Gastroesophageal sphincter (tissue), 4 donors: ENCODE data around the gene ZSWIM1. TPM values are rescaled to one million over a fixed set of nuclear protein-coding genes. Genes with fewer than 3 reads are reported as not detected.

Experiments
- ATAC-seq: fragments of 150-250 bp; one replicate; pipeline ENCODE4 v1.9.1; 2016; ENCODE audit warnings: mild to moderate bottlenecking, moderate library complexity
- H3K27ac ChIP-seq, 4 donors: fragments of 200-600 bp; sonication (generic) in 3 of 4; 1 replicate in 3 of 4; 2 replicates in 1 of 4; pipeline ENCODE4 v1.5.1; 2016 to 2019
- H3K27me3 ChIP-seq: fragments of 200-600 bp; sonication (generic); one replicate; pipeline ENCODE4 v1.5.1; 2019
- H3K36me3 ChIP-seq, 2 donors: fragments of 200-600 bp; sonication (generic); one replicate each; pipeline ENCODE4 v1.5.1; 2019; ENCODE audit warnings: control low read depth in 1 of 2
- H3K4me1 ChIP-seq, 3 donors: fragments of 200-600 bp; sonication (generic); 1 replicate in 2 of 3; 2 replicates in 1 of 3; pipeline ENCODE4 v1.5.1; 2016 to 2019; ENCODE audit warnings: control low read depth in 2 of 3
- H3K4me3 ChIP-seq, 2 donors: fragments of 200-600 bp; sonication (generic); one replicate each; pipeline ENCODE4 v1.5.1; 2019; ENCODE audit warnings: mild to moderate bottlenecking in 1 of 2, moderate library complexity in 1 of 2
- H3K9me3 ChIP-seq, 3 donors: fragments of 200-600 bp; sonication (generic); one replicate each; pipeline ENCODE4 v1.5.1; 2017 to 2019; ENCODE audit warnings: control low read depth in 2 of 3
- EP300 ChIP-seq: sonication (generic); formaldehyde crosslinking; IDR thresholded peaks from one replicate; pipeline ENCODE4 v1.6.1; 2017; ENCODE audit warnings: antibody characterized with exemption, mild to moderate bottlenecking
- POLR2A ChIP-seq, 2 donors: fragments of 450-650 bp; IDR thresholded peaks; one replicate each; pipeline ENCODE4 v1.6.1; 2017; ENCODE audit warnings: antibody characterized with exemption in 2 of 2, mild to moderate bottlenecking in 2 of 2, moderate library complexity in 1 of 2
- POLR2AphosphoS5 ChIP-seq: sonication (generic); formaldehyde crosslinking; IDR thresholded peaks from one replicate; pipeline ENCODE4 v1.6.1; 2017; ENCODE audit warnings: antibody characterized with exemption
- WGBS, 2 donors: methylation state at CpG; one replicate each; pipeline ENCODE4 v1.1.5; 2018; ENCODE audit warnings: low coverage in 1 of 2; 5-methylcytosine and 5-hydroxymethylcytosine counted together
- total RNA-seq, 4 donors: library from RNA; depleted of rRNA; stranded (reverse); fragments of >200 nt; gene quantifications; one replicate each; pipeline ENCODE4 v1.1.0, GENCODE V29; 2016
- TF ChIP-seq, protein P1 (sequence below), 4 experiments: fragments of 200-600 bp in 2 of 4; fragments of 450-650 bp in 2 of 4; sonication (generic) in 1 of 4; IDR thresholded peaks; one replicate each; pipeline ENCODE4 v1.5.1; 2017 to 2019; ENCODE audit warnings: antibody characterized with exemption in 4 of 4, mild to moderate bottlenecking in 2 of 4, moderate library complexity in 2 of 4

ZSWIM1 gene
- total RNA-seq, 4 donors from 2014 or later: 6.6 to 11.9 (median 9.1) TPM

DNA sequence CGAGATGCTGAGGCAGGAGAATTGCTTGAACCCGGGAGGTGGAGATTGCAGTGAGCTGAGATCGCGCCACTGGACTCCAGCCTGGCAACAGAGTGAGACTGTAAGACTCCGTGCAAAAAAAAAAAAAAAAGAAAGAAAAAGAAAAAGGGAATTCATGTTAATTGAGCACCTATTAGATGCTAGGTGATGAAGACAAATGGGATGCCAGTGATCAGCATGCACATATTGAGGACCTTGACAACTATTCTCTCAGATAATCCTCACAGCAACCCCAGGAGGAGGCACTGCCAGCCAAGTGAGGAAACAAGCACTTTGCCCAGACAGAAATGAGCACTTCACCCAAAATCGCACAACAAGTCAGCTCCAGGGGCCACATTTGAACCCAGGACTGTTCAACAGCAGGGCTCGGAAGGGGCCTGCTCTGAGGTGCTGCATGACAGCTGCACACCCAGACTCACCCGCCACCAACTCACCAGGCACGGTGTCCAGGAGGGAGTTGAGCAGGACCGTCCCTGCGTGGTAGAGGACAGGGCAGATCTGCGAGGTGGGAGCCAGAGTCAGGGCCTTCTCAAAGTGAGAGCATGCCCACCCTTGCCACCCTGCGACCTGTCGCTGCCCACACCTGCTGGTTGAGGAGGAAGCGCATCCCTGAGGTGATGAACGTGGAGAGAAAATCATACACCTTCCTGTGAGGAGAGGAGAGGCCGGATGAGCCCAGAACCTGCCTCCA, 26.4 kb downstream of the ZSWIM1 start:
- peaks cover 0 to 17% (median 1%) of the 10 kb centered on the region in 3 donors for H3K4me1 ChIP-seq

DNA sequence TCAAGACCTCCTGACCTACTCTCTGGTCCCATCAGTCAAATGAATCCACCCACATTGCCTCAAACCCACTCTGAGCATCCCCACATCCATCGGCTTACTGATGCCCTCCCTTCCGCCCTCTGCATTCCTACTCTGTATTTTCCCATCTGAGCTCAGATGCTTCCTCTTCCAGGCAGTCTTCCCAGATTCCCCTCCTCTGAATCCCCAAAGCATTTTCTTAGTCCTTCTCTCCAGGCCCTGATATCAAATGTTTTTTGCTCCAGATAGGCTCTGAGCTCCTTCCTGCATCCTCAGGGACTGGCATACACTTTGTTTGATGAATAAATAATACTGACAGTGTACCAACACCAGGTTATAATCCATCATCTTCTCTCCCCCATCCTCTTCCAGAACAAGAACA, 27.1 kb downstream of the ZSWIM1 start:
- peaks cover 11% of the 10 kb centered on the region for H3K27me3 ChIP-seq
- WGBS, 2 donors: 91 to 100% methylated on average over 2 of the region's 2 CpGs
- H3K27ac ChIP-seq: no peak overlapping the region
- no peak overlapping the region for H3K4me3 ChIP-seq
- peaks cover 0 to 37% of the 10 kb centered on the region in 2 donors for H3K36me3 ChIP-seq
- TF ChIP-seq EP300: no peak
- TF ChIP-seq, protein P1, sequence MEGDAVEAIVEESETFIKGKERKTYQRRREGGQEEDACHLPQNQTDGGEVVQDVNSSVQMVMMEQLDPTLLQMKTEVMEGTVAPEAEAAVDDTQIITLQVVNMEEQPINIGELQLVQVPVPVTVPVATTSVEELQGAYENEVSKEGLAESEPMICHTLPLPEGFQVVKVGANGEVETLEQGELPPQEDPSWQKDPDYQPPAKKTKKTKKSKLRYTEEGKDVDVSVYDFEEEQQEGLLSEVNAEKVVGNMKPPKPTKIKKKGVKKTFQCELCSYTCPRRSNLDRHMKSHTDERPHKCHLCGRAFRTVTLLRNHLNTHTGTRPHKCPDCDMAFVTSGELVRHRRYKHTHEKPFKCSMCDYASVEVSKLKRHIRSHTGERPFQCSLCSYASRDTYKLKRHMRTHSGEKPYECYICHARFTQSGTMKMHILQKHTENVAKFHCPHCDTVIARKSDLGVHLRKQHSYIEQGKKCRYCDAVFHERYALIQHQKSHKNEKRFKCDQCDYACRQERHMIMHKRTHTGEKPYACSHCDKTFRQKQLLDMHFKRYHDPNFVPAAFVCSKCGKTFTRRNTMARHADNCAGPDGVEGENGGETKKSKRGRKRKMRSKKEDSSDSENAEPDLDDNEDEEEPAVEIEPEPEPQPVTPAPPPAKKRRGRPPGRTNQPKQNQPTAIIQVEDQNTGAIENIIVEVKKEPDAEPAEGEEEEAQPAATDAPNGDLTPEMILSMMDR (IDR thresholded peaks at IDR 0.05): no peak
- TF ChIP-seq POLR2A (IDR thresholded peaks at IDR 0.05): no peak
- TF ChIP-seq POLR2AphosphoS5: no peak
- no peaks in the 10 kb centered on the region for H3K9me3 ChIP-seq
- no peak for ATAC-seq
- peaks cover 0 to 23% (median 5%) of the 10 kb centered on the region in 3 donors for H3K4me1 ChIP-seq

More for the DNA sequence above, 26.4 kb downstream of the ZSWIM1 start:
- no peak overlapping the region for H3K4me3 ChIP-seq
- WGBS, 2 donors: 80 to 95% methylated on average over 3 to 9 of the region's 17 CpGs
- H3K9me3 ChIP-seq: no peaks in the 10 kb centered on the region
- H3K36me3 ChIP-seq: peaks cover 0 to 42% of the 10 kb centered on the region in 2 donors
- no peak overlapping the region for H3K27ac ChIP-seq
- TF ChIP-seq POLR2A (IDR thresholded peaks at IDR 0.05) (no peak), POLR2AphosphoS5 (no peak), EP300 (no peak)
- TF ChIP-seq, protein P1 (IDR thresholded peaks at IDR 0.05): no peak
- ATAC-seq: no peak
- H3K27me3 ChIP-seq: peaks cover 4% of the 10 kb centered on the region

DNA sequence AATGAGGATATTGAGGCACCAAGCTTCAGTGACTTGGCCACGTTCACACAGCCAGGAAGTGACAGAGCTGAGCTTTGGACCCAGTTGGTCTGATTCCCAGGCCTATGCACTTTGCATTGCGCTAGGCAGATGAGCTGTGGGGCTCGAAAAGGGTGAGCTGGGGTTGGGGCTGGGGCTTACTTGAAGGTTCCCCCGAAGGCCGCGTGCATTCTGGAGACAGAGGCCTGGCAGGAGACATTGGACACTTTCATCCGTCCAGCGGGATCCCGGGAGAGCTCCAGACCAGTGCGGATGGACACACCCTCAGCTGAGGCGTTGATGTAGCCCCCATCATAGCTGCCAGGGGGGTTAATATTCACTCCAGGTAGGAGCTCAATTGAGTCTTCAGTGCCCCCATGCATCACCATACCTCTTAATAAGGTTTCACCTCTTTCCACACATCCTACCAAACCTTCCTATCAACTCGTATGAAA, 28.3 kb downstream of the ZSWIM1 start:
- WGBS, 2 donors: 82 to 83% methylated on average over 2 to 8 of the region's 12 CpGs
- H3K27me3 ChIP-seq: peaks cover 19% of the 10 kb centered on the region
- no peak for ATAC-seq
- peaks cover 0 to 23% (median 5%) of the 10 kb centered on the region in 3 donors for H3K4me1 ChIP-seq
- no peaks in the 10 kb centered on the region for H3K9me3 ChIP-seq
- peak overlapping the region in 1 of 4 donors; percentile 89 for H3K27ac ChIP-seq
- TF ChIP-seq POLR2AphosphoS5 (no peak), EP300 (no peak), POLR2A (IDR thresholded peaks at IDR 0.05) (no peak)
- TF ChIP-seq, protein P1 (IDR thresholded peaks at IDR 0.05): no peak
- H3K36me3 ChIP-seq: peaks cover 0 to 28% of the 10 kb centered on the region in 2 donors
- no peak overlapping the region for H3K4me3 ChIP-seq

DNA sequence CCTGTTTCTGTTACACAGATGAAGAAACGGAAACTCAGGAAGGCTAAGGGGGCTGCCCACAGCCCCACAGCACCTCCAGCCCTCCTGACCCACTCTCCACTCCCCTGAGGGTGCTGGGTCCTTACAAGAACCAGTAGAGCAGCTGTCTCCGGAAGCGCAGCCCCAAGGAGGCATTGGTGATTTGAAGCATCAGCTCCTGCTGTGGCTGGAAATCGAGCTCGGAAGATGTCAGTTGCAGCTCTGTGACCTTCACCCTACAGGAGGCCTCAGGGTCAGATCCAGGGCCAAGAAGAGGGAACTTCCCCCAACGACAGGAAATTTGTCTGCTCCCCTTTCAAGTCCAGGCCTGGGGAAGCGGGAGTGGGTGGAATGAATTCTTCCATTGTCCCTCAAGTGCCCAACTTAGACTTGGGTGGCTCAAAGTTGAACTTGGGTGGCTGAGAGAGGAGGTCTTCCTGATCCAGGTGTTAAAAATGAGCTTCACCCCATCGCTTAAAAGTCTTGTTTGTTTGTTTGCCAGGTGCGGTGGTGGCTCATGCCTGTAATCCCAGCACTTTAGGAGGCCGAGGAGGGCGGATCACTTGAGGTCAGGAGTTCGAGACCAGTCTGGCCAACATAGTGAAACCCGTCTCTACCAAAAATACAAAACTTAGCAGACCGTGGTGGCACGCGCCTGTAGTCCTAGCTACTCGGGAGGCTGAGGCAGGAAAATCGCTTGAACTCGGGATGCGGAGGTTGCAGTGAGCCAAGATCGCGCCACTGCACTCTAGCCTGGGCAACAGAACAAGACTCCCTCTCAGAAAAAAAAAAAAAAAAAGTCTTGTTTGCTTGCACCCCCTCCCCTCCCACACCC, 29.0 kb downstream of the ZSWIM1 start:
- Histone ChIP-seq H3K9me3 (no peaks in the 10 kb centered on the region), H3K27me3 (peaks cover 19% of the 10 kb centered on the region), H3K4me1 (peaks cover 0 to 23% (median 5%) of the 10 kb centered on the region in 3 donors), H3K27ac (peak overlapping the region in 3 of 4 donors; percentile 54 to 89 (median 82)), H3K4me3 (peak overlapping the region in 1 of 2 donors; percentile 60), H3K36me3 (peaks cover 0 to 22% of the 10 kb centered on the region in 2 donors)
- no peak for ATAC-seq
- TF ChIP-seq, protein P1 (IDR thresholded peaks at IDR 0.05): no peak
- TF ChIP-seq POLR2A (IDR thresholded peaks at IDR 0.05): no peak
- TF ChIP-seq POLR2AphosphoS5: no peak
- no peak for TF ChIP-seq EP300
- WGBS, 2 donors: 40 to 56% methylated on average over 1 to 12 of the region's 22 CpGs
